Astrocyte (in vitro differentiated cells and primary cell): ENCODE data around the gene PDLIM5. TPM values are rescaled to one million over a fixed set of nuclear protein-coding genes. Genes with fewer than 3 reads are reported as not detected.

ENCODE experiments used
- DNase-seq: peaks from one replicate; pipeline ENCODE4 v3.0.0-alpha.2; 2010; ENCODE audit warnings: low read depth
- FAIRE-seq: peaks from 2 replicates; lab custom pipeline; 2011; peaks lifted over from hg19 to GRCh38; lab: Jason Lieb, UNC
- H2AFZ ChIP-seq: 2 replicates; pipeline ENCODE4 v1.6.0; 2012; ENCODE audit warnings: low read depth, low read length, inconsistent platforms
- H3K27ac ChIP-seq: 2 replicates; pipeline ENCODE4 v1.5.1; 2011; ENCODE audit warnings: low read depth, low read length, inconsistent platforms
- H3K27me3 ChIP-seq: 2 replicates; pipeline ENCODE4 v1.6.0; 2011; ENCODE audit warnings: low read length, inconsistent platforms; ENCODE audit not compliant: insufficient read depth
- H3K36me3 ChIP-seq: 2 replicates; pipeline ENCODE4 v1.5.1; 2011; ENCODE audit warnings: low read length, inconsistent platforms; ENCODE audit not compliant: insufficient read depth
- H3K4me1 ChIP-seq: 2 replicates; pipeline ENCODE4 v1.5.1; 2011; ENCODE audit warnings: low read length, inconsistent platforms; ENCODE audit not compliant: insufficient read depth
- H3K4me2 ChIP-seq: 2 replicates; pipeline ENCODE4 v1.6.0; 2012; ENCODE audit warnings: low read length, inconsistent platforms
- H3K4me3 ChIP-seq: 2 replicates; pipeline ENCODE4 v1.5.1; 2011; ENCODE audit warnings: low read depth, mild to moderate bottlenecking, low read length, inconsistent platforms; ENCODE audit not compliant: insufficient read depth
- H3K79me2 ChIP-seq: 2 replicates; pipeline ENCODE4 v1.6.0; 2012; ENCODE audit warnings: mild to moderate bottlenecking, low read length, inconsistent platforms; ENCODE audit not compliant: insufficient read depth
- H3K9ac ChIP-seq: 2 replicates; pipeline ENCODE4 v1.6.0; 2012; ENCODE audit warnings: mild to moderate bottlenecking, low read length, inconsistent platforms
- H3K9me3 ChIP-seq: 2 replicates; pipeline ENCODE4 v1.5.1; 2012; ENCODE audit warnings: low read depth, mild to moderate bottlenecking, low read length, inconsistent platforms; ENCODE audit not compliant: insufficient read depth
- H4K20me1 ChIP-seq: 2 replicates; pipeline ENCODE4 v1.6.0; 2012; ENCODE audit warnings: low read length, inconsistent platforms; ENCODE audit not compliant: insufficient read depth
- H3K27ac Mint-ChIP-seq: one replicate; pipeline ENCODE4 v1.8.0; 2021; ENCODE audit warnings: mild to moderate bottlenecking, mixed read lengths; ENCODE audit not compliant: unreplicated experiment
- H3K27me3 Mint-ChIP-seq: one replicate; pipeline ENCODE4 v1.8.0; 2021; ENCODE audit warnings: low read depth, mixed read lengths; ENCODE audit not compliant: unreplicated experiment
- H3K36me3 Mint-ChIP-seq: one replicate; pipeline ENCODE4 v1.8.0; 2021; ENCODE audit warnings: low read depth, mixed read lengths; ENCODE audit not compliant: unreplicated experiment
- H3K4me1 Mint-ChIP-seq: one replicate; pipeline ENCODE4 v1.8.0; 2021; ENCODE audit warnings: low read depth, mixed read lengths; ENCODE audit not compliant: unreplicated experiment
- H3K4me3 Mint-ChIP-seq: one replicate; pipeline ENCODE4 v1.8.0; 2021; ENCODE audit warnings: mild to moderate bottlenecking, moderate library complexity, mixed read lengths; ENCODE audit not compliant: unreplicated experiment
- H3K9me3 Mint-ChIP-seq: one replicate; pipeline ENCODE4 v1.8.0; 2021; ENCODE audit warnings: mild to moderate bottlenecking, mixed read lengths; ENCODE audit not compliant: unreplicated experiment
- CTCF ChIP-seq: IDR thresholded peaks from 2 replicates; pipeline ENCODE4 v1.5.1; 2011; ENCODE audit warnings: low read depth, mild to moderate bottlenecking, inconsistent platforms, low read length, moderate library complexity; ENCODE audit not compliant: insufficient read depth
- EZH2 ChIP-seq: IDR thresholded peaks from 2 replicates; pipeline ENCODE4 v1.6.1; 2012; ENCODE audit warnings: mild to moderate bottlenecking, low read length, inconsistent platforms; ENCODE audit not compliant: insufficient read depth
- total RNA-seq: library from RNA; stranded (reverse); gene quantifications from 2 replicates; pipeline ENCODE4 v1.2.1, GENCODE V29; 2021

PDLIM5 gene
- total RNA-seq, 1 donor from 2014 or later, result 181 TPM

- H3K4me1 Mint-ChIP-seq, result no peaks in the 10 kb centered on the region
- no peaks in the 10 kb centered on the region for H3K9me3 Mint-ChIP-seq
- H3K27ac Mint-ChIP-seq, result no peak overlapping the region
- Histone ChIP-seq H3K4me2 (no peak overlapping the region), H3K9ac (no peak overlapping the region), H3K79me2 (peaks cover 8% of the 10 kb centered on the region), H3K36me3 (peaks cover 28% of the 10 kb centered on the region), H4K20me1 (no peaks in the 10 kb centered on the region), H3K27me3 (no peaks in the 10 kb centered on the region), H3K4me1 (peaks cover 7% of the 10 kb centered on the region), H3K9me3 (no peaks in the 10 kb centered on the region), H3K4me3 (no peak overlapping the region), H3K27ac (no peak overlapping the region), H2AFZ (no peak overlapping the region)
- no peaks in the 10 kb centered on the region for H3K27me3 Mint-ChIP-seq
- no peak overlapping the region for H3K4me3 Mint-ChIP-seq
- DNase-seq (peak; percentile 52), FAIRE-seq (peak; percentile 17)
- no peak for TF ChIP-seq EZH2
- TF ChIP-seq CTCF, result no peak
- H3K36me3 Mint-ChIP-seq, result peaks cover 4% of the 10 kb centered on the region
Observed at GRCh38 chr4:94582517-94582916, 130.8 kb downstream of the PDLIM5 start.

GRCh38 chr4:94583914-94584641 is 132.3 kb downstream of the PDLIM5 start:
- Mint-ChIP-seq H3K4me1 (no peaks in the 10 kb centered on the region), H3K36me3 (peaks cover 4% of the 10 kb centered on the region), H3K27me3 (no peaks in the 10 kb centered on the region), H3K4me3 (no peak overlapping the region), H3K9me3 (no peaks in the 10 kb centered on the region), H3K27ac (no peak overlapping the region)
- peaks cover 2% of the 10 kb centered on the region for H4K20me1 ChIP-seq
- peaks cover 32% of the 10 kb centered on the region for H3K36me3 ChIP-seq
- TF ChIP-seq CTCF, result no peak
- TF ChIP-seq EZH2, result no peak
- H3K9me3 ChIP-seq, result no peaks in the 10 kb centered on the region
- H3K4me3 ChIP-seq, result no peak overlapping the region
- no peak overlapping the region for H3K4me2 ChIP-seq
- no peak for FAIRE-seq
- no peaks in the 10 kb centered on the region for H3K4me1 ChIP-seq
- no peaks in the 10 kb centered on the region for H3K27me3 ChIP-seq
- no peak for DNase-seq
- no peaks in the 10 kb centered on the region for H3K79me2 ChIP-seq
- no peak overlapping the region for H3K27ac ChIP-seq
- no peak overlapping the region for H2AFZ ChIP-seq
- H3K9ac ChIP-seq, result no peak overlapping the region
